DMS114 treated with DMSO at 0.1 percent for 48 hours (cell line): ENCODE measurements around the gene AWAT2.
"Not testable (repeated sequence)": the region's sequence is repeated elsewhere in the genome, so short reads cannot be mapped to it uniquely, and the experiment has no call there.

Source experiments
- DNase-seq: peaks from one replicate; lab custom pipeline; 2025; ENCODE audit not compliant: unreplicated experiment; lab: John Stamatoyannopoulos, UW

The AWAT2 gene

DNA sequence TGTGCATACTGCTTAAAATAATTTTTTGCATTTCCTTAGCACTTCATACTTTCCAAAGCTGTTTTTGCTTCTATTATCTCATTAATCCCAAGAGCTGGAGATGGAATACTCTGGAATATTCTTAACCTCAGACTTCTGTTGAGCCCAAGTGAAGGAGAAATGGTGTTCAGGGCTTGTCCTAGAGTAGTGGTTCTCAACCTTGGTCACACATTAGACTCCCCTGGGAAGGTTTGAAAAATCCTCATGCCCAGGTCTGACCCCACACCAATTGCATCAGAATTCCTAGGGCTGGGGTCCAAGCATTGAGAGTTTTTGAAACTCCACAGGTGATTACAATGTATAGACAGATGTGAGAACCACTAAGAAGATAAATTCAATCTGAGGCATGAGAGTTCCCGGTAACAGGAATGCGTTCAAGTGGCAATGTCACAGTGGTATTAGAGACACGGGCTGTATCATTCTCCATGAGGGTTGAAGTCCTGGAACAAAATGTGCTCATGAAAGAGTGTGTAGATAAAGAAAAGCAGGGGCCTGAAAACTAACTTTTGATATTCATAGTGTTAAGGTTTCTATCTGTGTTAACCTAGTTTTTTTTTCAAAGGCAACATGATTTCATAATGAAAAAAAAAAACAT is 47.9 kb downstream of the AWAT2 start:
- DNase-seq: no peak

DNA sequence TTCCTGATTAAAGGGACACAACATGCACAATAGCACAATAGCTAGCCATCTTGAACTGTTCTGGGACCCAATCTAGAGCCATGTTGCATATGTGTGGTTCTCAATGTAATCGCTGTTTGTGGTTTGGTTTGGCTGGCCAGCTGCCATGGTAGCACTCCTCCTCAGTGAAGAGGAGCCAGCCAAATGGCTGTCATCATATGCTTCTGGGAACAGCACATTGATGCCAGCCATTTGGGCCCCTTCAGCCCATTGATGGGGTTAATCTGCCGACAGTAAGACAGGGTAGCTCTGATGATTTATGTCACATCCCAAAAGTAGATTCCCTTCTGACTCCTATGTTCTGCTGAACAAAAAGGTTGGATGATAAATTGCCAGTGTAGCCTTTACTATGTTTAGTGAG is 48.5 kb downstream of the AWAT2 start:
- DNase-seq: no peak

DNA sequence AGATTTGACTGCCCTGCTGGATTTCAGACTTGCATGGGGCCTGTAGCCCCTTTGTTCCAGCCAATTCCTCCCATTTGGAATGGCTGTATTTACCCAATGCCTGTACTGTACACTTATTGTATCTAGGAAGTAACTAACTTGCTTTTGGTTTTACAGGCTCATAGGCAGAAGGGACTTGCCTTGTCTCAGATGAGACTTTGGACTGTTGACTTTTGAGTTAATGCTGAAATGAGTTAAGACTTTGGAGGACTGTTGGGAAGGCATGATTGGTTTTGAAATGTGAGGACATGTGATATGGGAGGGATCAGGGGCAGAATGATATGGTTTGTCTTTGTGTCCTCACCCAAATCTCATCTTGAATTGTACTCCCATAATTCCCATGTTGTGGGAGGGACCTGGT is 51.4 kb downstream of the AWAT2 start:
- DNase-seq: not testable (repeated sequence)

DNA sequence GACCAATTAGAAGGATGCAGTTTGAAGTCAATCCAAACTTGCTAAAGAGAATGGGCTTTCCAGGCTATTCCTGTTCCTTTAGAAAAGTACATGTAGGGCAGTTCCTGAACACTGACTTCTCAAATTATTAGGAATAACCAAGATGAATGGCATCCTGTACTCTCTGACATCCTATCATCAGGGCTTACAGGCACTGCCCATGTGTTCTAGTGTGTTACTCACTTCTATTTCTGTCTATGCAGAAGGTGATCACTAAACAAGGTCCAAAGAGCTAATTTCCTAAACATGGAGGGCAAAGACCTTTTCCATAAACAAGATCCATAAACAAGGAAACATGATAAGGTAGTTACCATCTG is 53.6 kb downstream of the AWAT2 start:
- no peak for DNase-seq

DNA sequence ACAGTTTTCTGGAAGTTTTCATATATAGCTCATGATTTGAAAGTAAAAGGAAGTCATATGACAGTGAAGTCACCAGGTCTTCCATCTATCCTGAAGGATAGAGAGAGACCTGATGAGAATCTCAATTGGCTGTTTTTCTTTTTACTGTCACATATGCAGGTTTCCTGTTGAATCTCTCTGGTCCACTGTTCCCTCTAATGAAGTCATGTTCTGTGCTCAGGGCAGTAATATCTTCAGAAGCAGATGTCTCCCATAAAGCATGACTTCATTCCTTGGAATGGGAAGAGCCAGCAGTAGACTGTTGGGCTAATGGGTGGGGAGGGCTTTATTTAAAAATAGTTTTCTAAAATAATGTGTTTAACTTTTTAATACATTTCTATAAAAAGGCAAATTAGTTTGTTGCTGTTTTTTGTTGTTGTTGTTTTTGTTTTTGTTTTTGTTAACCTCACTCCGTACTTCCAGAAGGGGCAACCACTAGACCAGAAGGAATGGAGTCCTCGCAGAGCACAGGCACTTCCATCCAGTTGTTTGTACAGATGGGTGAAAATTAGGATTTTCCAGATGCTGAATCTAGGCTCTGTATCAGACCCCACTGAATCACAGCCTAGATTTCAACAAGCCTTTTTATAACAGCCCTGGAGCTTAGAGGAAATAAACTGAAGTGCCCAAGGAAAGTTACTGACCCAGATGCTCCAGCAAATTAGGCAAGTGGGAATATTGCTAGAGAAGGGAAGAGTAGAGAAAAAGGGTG is 54.2 kb downstream of the AWAT2 start:
- no peak for DNase-seq

DNA sequence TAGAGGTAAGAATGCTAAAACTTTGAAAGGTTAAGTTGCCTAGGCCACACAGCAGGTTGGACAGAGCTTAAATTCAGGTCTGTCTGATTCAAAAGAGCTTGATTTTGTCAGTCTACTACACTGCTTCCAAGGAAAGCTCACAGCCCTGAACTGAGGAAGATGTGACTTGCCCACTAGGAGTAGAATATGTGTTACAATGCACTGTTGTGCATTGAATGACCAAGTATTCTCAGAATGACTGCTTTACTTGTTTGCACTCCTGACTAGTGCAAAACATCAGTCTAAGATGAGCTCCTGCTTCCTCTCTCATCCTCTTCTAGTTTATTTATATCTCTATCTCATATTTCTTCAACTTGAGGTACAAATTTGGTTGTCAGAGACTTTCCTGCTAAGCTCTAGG is 56.2 kb downstream of the AWAT2 start:
- DNase-seq: no peak

DNA sequence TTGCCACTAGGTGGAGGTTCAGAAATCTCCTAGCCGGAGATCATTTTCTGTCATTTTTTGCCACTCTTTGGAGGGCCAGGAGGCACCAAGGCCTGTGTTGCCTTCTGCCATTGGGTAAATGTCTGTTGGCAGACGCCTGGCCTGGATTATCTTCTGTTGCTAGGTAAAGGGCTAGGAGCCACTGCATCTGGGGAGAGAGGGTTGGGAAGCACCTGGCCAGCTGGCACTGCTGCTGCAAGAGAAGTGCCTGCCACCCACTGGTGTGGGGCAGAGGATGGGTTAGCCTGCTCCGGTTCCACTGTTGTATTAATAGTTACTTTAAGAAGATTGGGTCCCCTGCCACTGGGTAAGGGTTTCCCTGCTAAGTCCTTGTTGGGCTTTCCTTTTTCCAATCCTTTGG is 58.1 kb downstream of the AWAT2 start:
- DNase-seq: no peak
